DND-41 (cell line): ENCODE measurements around the gene CDH12.

Source experiments
- ATAC-seq: fragments of 200-7000 bp; cut with Tn5 transposase; 3 replicates; pipeline ENCODE4 v1.9.1; 2021; ENCODE audit warnings: low read depth; ENCODE audit not compliant: insufficient read depth
- DNase-seq: peaks from one replicate; pipeline ENCODE4 v3.0.0-alpha.2; 2020
- H2AFZ ChIP-seq: 2 replicates; pipeline ENCODE4 v1.6.0; 2012; ENCODE audit warnings: low read depth, low read length
- H3K27ac ChIP-seq: 2 replicates; pipeline ENCODE4 v1.5.1; 2012; ENCODE audit warnings: low read length, inconsistent platforms
- H3K27me3 ChIP-seq: fragments of 200-600 bp; sonication (generic); 2 replicates; pipeline ENCODE4 v1.6.0; 2012; ENCODE audit warnings: low read length, mild to moderate bottlenecking, inconsistent platforms; ENCODE audit not compliant: insufficient read depth, poor library complexity
- H3K36me3 ChIP-seq: 2 replicates; pipeline ENCODE4 v1.5.1; 2012; ENCODE audit warnings: low read length, inconsistent platforms; ENCODE audit not compliant: insufficient read depth
- H3K4me1 ChIP-seq: 2 replicates; pipeline ENCODE4 v1.5.1; 2012; ENCODE audit warnings: mild to moderate bottlenecking, low read length; ENCODE audit not compliant: insufficient read depth
- H3K4me2 ChIP-seq: 2 replicates; pipeline ENCODE4 v1.6.0; 2012; ENCODE audit warnings: mild to moderate bottlenecking, moderate library complexity, low read length, inconsistent platforms; ENCODE audit not compliant: insufficient read depth
- H3K4me3 ChIP-seq, 2 experiments: fragments of 200-600 bp in 1 of 2; shearing (Covaris generic) in 1 of 2; 2 replicates each; pipeline ENCODE4 v1.5.1; 2012 to 2016; ENCODE audit warnings: inconsistent platforms in 2 of 2, low read length in 2 of 2, mild to moderate bottlenecking in 2 of 2, low read depth in 1 of 2, moderate library complexity in 1 of 2
- H3K79me2 ChIP-seq: 2 replicates; pipeline ENCODE4 v1.6.0; 2012; ENCODE audit warnings: low read length, inconsistent platforms; ENCODE audit not compliant: insufficient read depth
- H3K9ac ChIP-seq: 2 replicates; pipeline ENCODE4 v1.6.0; 2012; ENCODE audit warnings: low read depth, mild to moderate bottlenecking, inconsistent platforms, low read length, moderate library complexity
- H3K9me3 ChIP-seq: 2 replicates; pipeline ENCODE4 v1.5.1; 2012; ENCODE audit warnings: low read length, moderate library complexity, mild to moderate bottlenecking, inconsistent platforms; ENCODE audit not compliant: insufficient read depth, severe bottlenecking
- H4K20me1 ChIP-seq: 2 replicates; pipeline ENCODE4 v1.6.0; 2012; ENCODE audit warnings: low read length; ENCODE audit not compliant: insufficient read depth
- CTCF ChIP-seq: IDR thresholded peaks from 2 replicates; pipeline ENCODE4 v1.5.1; 2012; ENCODE audit warnings: borderline replicate concordance, low read length, moderate library complexity, mild to moderate bottlenecking; ENCODE audit not compliant: poor library complexity, severe bottlenecking; ENCODE audit errors: extremely low read depth
- EZH2 ChIP-seq: IDR thresholded peaks from 3 replicates; pipeline ENCODE4 v1.6.1; 2012; ENCODE audit warnings: borderline replicate concordance, low read depth, mild to moderate bottlenecking, moderate library complexity, low read length, inconsistent platforms; ENCODE audit not compliant: severe bottlenecking

The CDH12 gene

GRCh38 chr5:22598796-22599195, 254.3 kb downstream of the CDH12 start:
- H3K27ac ChIP-seq, result no peak overlapping the region
- no peak overlapping the region for H3K4me3 ChIP-seq
- H3K79me2 ChIP-seq, result no peaks in the 10 kb centered on the region
- no peak for DNase-seq
- no peak overlapping the region for H3K9ac ChIP-seq
- H3K4me2 ChIP-seq, result no peak overlapping the region
- no peaks in the 10 kb centered on the region for H3K4me1 ChIP-seq
- H3K9me3 ChIP-seq, result no peaks in the 10 kb centered on the region
- no peaks in the 10 kb centered on the region for H3K36me3 ChIP-seq
- TF ChIP-seq CTCF (no peak), EZH2 (no peak)
- H3K27me3 ChIP-seq, result no peaks in the 10 kb centered on the region
- no peak overlapping the region for H2AFZ ChIP-seq
- ATAC-seq, result no peak
- H4K20me1 ChIP-seq, result no peaks in the 10 kb centered on the region

DNA sequence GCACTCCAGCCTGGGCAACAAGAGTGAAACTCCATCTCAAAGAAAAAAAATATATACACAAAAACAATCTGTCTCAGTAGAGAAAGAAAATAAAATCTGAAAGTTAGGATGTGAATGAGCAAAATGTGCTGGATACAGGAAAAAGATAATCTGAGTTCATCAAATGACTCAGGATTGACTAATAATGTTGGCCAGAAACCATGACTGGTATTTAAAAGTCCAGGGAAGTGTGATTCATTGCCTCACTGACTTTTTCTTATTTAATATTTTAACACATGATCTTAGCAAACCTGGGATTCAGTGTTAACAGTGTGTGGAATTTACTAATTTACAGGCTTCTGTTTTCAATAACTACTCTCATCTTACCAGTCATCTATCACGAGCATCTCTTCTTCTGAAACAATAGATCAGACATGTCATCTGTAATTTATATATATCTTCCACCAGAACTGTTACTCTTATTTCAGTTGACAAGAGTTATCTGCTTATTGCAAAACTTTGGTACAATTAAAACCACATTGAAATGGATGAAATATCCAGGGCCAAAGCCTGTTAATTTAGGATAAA, 256.7 kb downstream of the CDH12 start:
- Histone ChIP-seq H3K9ac (no peak overlapping the region), H3K36me3 (no peaks in the 10 kb centered on the region), H3K27me3 (no peaks in the 10 kb centered on the region), H3K9me3 (no peaks in the 10 kb centered on the region), H3K79me2 (no peaks in the 10 kb centered on the region), H3K4me1 (no peaks in the 10 kb centered on the region), H3K27ac (no peak overlapping the region), H4K20me1 (no peaks in the 10 kb centered on the region), H3K4me2 (no peak overlapping the region), H3K4me3 (no peak overlapping the region), H2AFZ (no peak overlapping the region)
- no peak for DNase-seq
- TF ChIP-seq EZH2, result no peak
- no peak for ATAC-seq

DNA sequence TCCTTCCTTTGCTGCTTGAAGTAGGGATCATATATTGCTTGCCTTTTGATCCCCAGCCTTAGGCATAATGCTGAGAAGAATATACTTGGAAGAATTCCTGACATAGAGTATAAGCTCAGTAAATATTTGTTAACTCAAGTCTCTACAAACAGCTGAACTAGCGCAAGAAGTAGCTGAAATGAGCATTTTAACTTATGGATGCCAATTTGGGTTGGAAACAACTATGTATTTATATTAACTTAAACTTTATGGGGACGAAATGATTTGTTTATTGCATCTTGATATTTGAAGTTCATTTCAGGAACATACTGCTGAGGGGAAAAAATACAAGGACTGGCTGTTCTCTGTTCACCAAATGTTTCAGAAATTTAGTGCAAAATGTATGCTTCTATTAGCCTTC, 258.7 kb downstream of the CDH12 start:
- no peak for TF ChIP-seq EZH2
- TF ChIP-seq CTCF, result no peak
- ATAC-seq (no peak), DNase-seq (no peak)
- H3K27me3 ChIP-seq, result no peaks in the 10 kb centered on the region
- H4K20me1 ChIP-seq, result no peaks in the 10 kb centered on the region
- no peak overlapping the region for H3K4me2 ChIP-seq
- no peaks in the 10 kb centered on the region for H3K4me1 ChIP-seq
- H3K4me3 ChIP-seq, result no peak overlapping the region
- H3K9ac ChIP-seq, result no peak overlapping the region
- no peak overlapping the region for H3K27ac ChIP-seq
- H3K36me3 ChIP-seq, result no peaks in the 10 kb centered on the region
- H2AFZ ChIP-seq, result no peak overlapping the region
- no peaks in the 10 kb centered on the region for H3K79me2 ChIP-seq
- no peaks in the 10 kb centered on the region for H3K9me3 ChIP-seq

DNA sequence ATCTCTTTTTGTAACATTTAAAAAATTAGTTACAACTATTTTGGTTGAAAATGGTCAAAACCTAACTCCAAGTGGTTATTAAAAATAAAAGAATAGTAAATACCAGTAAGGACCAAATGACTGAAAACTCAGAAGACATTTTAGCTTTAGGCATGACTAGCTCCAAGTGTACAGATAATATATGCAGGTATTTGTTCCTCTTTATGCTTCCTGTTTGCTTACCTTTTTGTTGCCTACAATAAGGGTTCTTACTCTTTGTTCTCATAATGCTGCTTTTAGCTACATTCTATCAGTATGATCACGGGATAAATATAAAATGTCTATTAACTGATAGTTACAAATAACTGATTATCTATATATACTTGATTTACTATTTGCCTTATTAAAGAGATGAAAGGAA, 259.6 kb downstream of the CDH12 start:
- H3K9ac ChIP-seq, result no peak overlapping the region
- DNase-seq (no peak), ATAC-seq (no peak)
- no peaks in the 10 kb centered on the region for H4K20me1 ChIP-seq
- no peaks in the 10 kb centered on the region for H3K4me1 ChIP-seq
- H2AFZ ChIP-seq, result no peak overlapping the region
- no peaks in the 10 kb centered on the region for H3K79me2 ChIP-seq
- H3K27ac ChIP-seq, result no peak overlapping the region
- no peaks in the 10 kb centered on the region for H3K9me3 ChIP-seq
- H3K4me2 ChIP-seq, result no peak overlapping the region
- no peaks in the 10 kb centered on the region for H3K36me3 ChIP-seq
- no peaks in the 10 kb centered on the region for H3K27me3 ChIP-seq
- H3K4me3 ChIP-seq, result no peak overlapping the region
- TF ChIP-seq CTCF (no peak), EZH2 (no peak)
